HG03175 (cell line): ENCODE results near the gene BTNL8.
"Not testable (repeated sequence)": the region's sequence is repeated elsewhere in the genome, so short reads cannot be mapped to it uniquely, and the experiment has no call there.

Experiments used
- ATAC-seq: cut with Tn5 transposase; IDR thresholded peaks from one replicate; pipeline ENCODE4 v1.9.1; 2021; ENCODE audit warnings: mild to moderate bottlenecking, moderate library complexity; ENCODE audit not compliant: unreplicated experiment

BTNL8 gene

DNA sequence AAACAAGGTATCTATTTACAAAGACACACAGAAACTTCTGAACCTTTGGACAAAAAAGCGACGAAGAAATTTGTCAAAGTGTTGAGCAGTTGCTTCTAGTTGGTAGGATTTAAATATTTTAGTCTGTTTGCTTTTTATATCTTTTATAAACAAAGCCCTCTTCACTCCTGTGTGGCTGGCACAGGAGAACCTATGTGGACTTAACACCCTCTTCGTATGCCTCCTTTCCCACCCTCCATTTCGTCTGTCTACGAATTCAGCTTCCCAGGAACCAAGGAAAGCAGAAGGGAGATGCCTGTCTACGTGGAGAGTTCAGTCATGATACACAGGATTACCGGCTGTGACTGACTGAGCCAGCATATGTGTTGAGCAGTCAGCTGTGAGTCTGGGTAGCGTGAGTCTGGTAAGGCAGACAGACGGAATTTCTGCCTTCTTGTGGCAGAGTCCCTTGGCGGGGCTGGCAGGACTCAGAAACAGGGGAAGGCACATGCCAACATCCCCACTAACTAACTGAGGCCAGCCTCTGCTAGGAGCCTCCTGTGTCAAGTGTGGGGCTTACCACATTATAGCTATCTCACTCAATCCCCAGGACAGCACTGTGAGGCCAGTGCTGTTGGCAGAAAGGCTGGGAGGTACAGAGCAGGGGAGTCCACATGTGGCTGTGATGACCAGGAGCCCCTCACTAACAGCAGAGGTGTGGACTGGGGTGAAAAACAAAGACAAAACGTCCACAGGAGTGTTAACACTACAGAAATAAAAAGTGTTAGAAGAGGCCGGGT lies 24.0 kb upstream of the BTNL8 start:
- no peak for ATAC-seq

DNA sequence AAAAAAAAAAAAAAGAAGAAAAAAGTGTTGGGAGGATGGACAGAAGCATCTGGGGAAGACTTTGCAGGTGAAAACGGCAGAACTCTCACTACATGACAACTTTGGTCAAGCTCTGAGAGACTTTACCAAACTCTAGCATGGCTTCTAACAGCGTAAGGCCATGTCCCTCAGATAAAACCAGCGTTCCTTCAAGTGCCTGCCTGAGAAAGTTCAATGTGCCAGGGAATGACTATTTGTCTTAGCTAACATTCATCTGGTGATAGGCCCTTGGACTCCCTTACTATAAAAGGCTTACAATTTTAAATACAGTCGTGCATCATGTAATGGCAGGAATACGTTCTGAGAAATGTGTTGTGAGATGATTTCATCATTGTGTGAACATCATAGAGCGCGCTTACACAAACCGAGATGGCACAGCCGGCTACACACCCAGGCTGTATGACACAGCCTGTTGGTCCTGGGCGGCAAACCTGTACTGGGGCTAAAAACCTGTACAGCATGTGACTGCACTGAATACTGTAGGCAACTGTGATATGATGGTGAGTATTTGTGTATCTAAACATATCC lies 23.0 kb upstream of the BTNL8 start:
- no peak for ATAC-seq

DNA sequence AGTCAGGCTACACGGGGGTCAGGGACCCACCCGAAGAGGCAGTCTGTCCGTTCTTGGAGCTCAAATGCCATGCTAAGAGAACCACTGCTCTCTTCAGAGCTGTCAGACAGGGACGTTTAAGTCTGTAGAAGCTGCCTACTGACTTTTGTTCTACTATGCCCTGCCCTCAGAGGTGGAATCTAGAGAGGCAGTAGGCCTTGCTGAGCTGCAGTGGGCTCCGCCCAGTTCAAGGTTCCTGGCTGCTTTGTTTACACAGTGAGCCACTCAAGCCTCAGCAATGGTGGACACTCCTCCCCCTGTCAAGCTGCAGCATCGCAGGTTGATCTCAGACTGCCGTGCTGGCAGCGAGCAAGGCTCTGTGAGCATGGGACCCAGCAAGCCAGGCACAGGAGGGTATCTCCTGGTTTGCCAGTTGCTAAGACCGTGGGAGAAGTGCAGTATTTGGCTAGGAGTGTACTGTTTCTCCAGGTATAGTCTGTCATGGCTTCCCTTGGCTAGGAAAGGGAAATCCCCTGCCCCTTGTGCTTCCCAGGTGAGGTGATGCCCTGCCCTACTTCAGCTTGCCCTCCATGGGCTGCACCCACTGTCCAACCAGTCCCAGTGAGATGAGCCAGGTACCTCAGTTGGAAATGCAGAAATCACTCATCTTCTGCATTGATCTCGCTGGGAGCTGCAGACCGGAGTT lies 13.0 kb upstream of the BTNL8 start:
- ATAC-seq, result not testable (repeated sequence)

DNA sequence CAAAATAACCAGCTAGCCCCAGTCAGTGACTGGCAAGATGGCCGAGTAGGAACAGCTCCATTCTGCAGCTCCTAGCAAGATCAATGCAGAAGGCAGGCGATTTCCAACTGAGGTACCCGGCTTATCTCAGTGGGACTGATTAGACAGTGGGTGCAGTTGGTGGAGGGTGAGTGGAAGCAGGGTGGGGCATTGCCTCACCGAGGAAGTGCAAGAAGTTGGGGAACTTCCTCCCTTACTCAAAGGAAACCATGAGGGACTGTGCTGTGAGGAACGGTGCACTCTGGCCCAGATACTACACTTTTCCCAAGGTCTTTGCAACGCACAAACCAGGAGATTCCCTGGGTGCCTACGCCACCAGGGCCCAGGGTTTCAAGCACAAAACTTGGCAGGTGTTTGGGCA lies 9.6 kb upstream of the BTNL8 start:
- ATAC-seq, result no peak

DNA sequence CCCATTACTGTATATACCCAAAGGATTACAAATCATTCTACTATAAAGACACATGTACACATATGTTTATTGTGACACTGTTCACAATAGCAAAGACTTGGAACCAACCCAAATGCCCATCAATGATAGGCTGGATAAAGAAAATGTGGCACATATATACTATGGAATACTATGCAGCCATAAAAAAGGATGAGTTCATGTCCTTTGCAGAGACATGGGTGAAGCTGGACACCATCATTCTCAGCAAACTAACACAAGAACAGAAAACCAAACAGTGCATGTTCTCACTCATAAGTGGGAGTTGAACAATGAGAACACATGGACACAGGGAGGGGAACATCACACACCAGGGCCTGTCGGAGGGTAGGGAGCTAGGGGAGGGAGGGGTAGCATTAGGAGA lies 3.6 kb upstream of the BTNL8 start:
- not testable (repeated sequence) for ATAC-seq

DNA sequence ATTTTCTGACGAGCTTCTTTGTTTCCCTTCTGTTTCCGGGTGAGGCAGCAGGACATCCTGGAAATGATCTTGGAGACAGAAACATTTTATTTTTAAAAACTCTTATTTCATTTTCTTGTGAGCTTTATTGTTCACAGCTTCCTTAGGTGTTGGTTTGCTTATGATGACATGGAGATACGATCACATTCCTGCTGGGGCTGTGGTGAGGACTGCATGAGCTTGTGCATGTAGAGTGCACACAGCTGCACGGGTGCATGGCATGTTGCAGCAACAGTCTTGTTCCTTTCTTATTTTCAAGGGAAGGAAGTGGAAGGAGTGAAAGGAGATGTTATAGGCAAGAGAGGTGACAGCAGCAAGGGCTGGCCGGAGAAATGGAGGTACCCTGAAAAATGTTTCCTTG lies 1.2 kb downstream of the BTNL8 start:
- no peak for ATAC-seq

DNA sequence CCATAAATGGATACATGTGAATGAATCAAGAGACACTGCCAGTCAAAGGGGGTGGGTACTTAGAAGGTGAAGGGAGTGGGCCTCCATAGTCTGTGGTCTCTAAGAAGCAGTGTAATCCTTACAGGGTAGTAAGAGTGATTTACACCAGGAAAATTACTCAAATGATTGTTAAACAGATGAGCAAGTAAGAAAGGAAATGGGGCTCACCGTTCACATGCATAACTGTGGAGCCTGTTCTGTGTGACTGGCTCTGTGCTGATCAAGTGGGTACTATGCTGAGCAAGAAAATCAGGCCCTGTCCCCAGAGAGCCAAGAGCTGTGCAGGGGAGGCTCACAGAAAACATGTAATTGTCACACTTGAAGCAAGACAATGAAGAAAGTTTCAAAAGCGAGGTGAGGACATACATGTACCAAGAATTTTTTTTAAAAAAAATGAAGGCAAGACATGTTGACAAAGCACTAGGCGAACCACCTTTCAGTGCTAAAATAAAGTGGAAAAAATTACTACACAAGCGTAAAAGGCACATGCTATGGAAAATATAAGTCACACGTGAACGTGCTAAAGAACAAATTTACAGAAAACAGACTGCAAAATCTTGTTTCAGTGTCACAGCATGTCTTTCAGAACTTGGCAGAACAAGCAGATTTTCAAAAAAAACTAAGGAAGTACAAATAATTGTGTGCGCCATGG lies 2.5 kb downstream of the BTNL8 start:
- ATAC-seq, result no peak

DNA sequence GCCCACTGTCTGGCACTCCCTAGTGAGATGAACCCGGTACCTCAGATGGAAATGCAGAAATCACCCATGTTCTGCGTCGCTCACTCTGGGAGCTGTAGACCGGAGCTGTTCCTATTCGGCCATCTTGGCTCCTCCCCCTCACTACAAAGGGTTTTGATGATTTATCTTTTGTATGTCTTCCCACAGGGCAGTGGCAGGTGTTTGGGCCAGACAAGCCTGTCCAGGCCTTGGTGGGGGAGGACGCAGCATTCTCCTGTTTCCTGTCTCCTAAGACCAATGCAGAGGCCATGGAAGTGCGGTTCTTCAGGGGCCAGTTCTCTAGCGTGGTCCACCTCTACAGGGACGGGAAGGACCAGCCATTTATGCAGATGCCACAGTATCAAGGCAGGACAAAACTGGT lies 9.4 kb downstream of the BTNL8 start:
- ATAC-seq, result no peak

DNA sequence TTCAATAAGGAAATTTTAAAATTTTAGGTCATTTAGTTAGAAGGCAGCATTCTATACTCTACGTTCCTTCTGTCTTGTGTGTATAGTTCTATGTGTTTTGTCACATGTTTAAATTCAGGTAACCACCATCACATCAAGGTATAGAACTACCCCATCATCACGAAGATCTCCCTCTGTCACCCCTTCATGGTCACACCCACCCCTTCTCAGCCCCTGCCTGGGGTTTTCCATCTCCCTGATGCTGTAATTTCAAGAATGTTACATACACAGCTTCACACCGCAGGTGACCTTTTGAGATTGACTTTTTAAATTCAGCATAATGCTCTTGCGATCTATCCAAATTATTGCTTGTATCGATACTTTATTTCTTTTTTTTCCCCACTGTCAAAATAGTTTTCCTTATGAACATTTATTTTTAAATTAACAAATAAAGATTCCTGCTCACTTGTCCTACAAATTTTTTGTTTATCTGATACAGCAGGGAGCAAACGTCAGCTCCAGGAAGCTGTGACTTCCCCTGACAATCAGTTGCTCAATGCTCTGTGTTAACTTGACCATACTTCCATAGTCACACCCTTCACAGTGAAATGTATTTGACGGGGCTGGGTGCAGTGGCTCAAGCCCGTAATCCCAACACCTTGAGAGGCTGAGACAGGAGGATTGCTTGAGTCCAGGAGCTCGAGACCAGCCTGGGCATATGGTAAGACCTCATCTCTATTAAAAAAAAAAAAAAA lies 10.2 kb downstream of the BTNL8 start:
- no peak for ATAC-seq

DNA sequence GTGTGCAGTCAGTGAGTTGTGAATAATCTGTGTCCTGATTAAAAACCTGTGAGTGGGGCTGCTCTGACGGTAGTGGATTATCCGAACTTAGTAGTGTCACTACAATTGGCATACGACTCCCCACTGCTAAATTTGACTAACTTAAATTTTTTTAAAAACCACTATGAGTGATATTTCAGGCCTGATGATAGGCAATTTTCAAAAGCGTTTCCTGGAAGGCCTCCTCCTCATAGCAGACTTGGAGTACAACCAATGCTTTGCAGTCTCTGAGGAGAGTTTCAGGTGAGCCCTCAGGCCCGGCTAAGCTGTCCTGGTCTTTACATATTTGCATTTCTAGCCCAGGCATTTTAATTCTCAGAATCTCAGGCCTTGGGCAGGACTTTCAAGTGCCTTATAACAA lies 10.8 kb downstream of the BTNL8 start:
- ATAC-seq, result no peak

DNA sequence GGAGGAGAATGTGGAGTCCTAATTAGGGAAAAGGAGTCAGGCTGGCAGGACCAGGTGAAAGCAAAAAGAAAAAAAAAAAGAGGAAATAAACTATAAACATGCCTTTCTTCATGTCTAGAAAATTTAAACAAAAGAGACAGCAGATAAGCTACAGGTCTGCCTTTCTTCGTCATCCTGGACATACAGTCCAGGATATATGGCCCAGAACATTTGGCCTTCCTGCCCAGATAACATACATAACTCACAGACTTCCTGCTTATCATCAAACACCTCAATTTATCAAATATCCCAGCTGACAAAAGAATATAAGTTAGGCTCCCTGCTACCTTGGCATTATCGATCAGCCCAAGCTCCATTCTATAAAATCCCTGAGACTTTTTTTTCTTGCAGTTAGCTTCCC lies 11.2 kb downstream of the BTNL8 start:
- no peak for ATAC-seq

DNA sequence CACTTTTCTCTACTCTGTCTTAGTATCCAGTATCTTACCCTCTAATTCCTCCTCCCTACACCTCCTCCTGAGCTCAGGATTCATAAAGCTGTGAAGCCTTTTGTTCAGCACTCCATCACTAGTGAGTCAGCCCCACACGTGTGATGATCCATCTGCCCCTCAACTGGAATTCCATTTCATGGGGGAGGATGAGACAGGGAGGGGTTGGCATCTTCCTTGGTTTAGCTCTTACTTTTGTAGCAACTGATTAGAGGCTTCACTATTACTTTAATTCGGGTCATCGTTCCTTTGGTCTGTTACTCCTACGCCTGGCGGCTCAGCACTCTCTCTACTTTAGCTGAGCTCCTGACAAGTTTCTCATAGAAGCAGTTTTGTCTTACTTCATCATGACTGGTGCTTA lies 11.8 kb downstream of the BTNL8 start:
- no peak for ATAC-seq

DNA sequence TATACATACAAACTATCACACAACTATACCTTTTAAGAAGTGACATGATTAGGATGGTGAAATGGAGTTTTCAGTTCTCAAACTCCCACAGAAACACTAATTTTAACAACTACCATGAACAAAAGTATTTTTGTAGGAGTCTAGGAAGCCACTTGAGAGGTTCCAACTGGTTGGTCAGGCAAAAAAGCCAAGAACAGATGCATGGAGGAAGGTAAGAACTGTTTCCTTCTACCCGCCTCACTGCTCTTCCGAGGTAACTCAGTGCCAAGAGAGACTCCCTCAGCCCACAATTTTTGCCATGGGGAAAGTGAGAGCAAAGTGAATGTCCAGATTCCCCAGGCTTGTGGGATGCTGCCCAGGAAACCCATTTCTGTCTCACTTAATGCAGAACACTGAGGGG lies 15.7 kb downstream of the BTNL8 start:
- no peak for ATAC-seq

DNA sequence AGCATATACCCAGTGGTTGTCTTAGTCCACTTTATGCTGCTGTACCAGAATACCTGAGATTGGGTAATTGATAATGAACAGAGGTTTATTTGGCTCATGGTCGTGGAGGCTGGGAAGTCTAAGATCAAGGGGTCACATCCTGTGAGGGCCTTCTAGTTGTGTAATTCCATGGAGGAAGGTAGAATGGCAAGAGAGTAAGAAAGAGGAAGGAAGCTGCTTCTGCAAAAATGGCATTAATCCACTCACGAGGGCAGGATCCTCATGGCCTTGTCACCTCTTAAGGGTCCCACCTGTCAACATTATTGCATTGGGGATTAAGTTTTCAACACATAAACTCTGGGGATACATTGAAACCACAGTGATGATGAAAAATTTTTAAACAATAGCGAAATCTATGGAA lies 17.0 kb downstream of the BTNL8 start:
- no peak for ATAC-seq

DNA sequence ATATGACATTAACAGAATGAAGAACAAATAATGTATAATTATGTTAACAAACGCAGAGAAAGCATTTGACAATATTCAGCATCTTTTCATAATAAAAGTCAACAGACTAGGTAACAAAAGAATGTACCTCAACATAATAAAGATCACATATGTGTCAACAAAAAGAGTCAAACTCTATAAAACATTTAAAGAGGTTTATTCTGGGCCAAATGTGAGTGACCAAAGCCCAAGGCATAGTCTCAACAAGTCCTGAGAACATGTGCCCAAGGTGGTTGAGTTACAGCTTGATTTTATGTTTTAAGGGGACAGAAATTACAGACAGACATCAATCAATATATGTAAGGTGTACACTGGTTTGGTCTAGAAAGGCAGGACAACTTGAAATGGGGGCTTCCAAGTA lies 19.4 kb downstream of the BTNL8 start:
- ATAC-seq, result no peak

DNA sequence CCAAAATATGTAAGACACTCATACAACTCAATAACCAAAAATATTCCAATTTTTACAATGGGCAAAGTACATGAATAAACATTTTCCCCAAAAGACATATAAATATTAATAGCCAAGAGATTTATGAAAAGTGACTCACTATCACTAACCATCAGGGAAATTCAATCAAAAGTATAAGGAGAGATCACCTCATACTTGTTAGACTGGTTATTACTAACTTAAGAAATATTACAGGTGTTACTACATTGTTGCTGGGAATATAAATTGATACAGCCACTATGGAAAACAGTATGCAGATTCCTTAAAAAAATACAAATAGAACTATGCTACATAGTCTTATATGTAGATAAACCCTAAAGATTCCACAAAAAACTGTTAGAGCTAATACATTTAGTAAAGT lies 21.8 kb downstream of the BTNL8 start:
- ATAC-seq, result no peak

DNA sequence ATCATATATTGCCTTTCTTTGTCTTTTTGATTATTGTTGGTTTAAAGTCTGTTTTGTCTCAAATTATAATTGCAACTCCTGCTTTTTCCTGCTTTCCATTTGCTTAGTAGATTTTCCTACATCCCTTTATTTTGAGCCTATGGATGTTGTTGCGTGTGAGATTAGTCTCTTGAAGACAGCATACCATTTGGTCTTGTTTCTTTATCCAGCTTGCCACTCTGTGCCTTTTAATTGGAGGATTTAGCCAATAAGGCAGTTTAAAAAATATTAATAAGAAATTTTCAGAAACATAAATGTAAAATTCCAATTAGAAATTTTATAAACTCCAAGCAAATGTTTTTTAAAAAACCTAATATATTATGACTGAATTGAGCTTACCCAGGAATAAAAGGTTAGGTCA lies 24.0 kb downstream of the BTNL8 start:
- ATAC-seq, result no peak

DNA sequence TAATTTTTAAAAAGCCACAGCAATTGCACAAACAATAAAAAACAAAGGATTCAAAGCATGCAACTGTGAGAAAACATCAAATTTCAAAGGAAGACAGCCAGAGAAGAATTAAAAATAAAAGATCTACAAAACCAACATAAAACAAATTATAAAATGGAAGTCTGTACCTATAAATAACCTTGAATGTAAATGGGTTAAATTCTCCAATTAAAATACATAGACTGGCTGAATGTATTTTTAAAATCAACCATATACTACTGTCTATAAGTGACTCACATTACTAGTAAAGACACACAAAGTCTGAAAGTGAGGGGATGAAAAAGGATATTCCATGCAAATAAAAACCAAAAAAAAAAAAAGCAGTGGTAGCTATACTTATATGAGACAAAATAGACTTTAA lies 33.7 kb downstream of the BTNL8 start:
- no peak for ATAC-seq

DNA sequence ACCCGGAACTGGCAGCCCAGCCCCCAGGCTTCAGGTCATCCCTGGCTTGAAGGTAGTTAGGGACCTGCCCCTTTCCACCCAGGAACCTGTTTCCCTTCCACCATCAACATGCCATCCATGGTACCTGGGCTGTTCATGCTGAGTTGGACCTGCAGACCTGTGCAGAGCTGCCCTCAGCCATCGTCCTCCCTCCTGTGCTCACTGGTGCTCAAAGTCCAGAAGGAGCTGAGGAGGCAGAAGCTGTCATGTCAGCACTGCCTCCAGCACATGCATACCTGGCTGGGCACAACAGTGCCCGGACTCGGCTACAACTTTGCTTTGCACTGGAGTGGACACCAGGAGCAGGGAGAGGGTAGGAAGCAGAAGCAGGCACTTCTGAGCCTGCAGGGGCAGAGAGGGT lies 36.2 kb downstream of the BTNL8 start:
- no peak for ATAC-seq

DNA sequence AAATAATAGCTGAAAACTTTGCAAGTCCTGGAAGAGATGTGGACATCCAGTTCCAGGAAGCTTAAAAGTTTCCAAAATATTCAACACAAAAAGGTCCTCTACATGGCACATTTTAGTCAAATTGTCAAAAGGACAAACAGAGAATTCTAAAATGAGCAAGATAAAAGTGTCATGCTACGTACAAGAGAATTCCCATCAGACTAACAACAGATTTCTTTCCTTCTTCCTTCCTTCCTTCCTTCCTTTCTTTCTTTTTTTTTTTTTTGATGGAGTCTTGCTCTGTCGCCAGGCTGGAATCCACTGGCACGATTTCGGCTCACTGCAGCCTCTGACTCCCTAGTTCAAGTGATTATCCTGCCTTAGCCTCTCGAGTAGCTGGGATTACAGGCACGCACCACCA lies 39.3 kb downstream of the BTNL8 start:
- ATAC-seq, result no peak

DNA sequence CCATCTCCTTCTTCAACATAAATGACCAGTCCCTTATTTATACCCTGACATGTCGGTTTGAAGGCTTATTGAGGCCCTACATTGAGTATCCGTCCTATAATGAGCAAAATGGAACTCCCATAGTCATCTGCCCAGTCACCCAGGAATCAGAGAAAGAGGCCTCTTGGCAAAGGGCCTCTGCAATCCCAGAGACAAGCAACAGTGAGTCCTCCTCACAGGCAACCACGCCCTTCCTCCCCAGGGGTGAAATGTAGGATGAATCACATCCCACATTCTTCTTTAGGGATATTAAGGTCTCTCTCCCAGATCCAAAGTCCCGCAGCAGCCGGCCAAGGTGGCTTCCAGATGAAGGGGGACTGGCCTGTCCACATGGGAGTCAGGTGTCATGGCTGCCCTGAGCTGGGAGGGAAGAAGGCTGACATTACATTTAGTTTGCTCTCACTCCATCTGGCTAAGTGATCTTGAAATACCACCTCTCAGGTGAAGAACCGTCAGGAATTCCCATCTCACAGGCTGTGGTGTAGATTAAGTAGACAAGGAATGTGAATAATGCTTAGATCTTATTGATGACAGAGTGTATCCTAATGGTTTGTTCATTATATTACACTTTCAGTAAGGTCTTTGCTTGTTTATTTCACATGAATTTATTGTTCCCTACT lies 51.5 kb downstream of the BTNL8 start:
- ATAC-seq, result no peak
